Neural cell (in vitro differentiated cells): ENCODE measurements around the gene GPR107. TPM values are rescaled to one million over a fixed set of nuclear protein-coding genes. Genes with fewer than 3 reads are reported as not detected.
A peak's percentile ranks its signal among the peaks of the same experiment; 100 is the strongest.

Experiments
- H2AFZ ChIP-seq: fragments of 200-600, 300-800 bp; sonication (generic), shearing (Covaris generic); 2 replicates; pipeline ENCODE4 v1.6.0; 2014; ENCODE audit warnings: low read depth, mild to moderate bottlenecking, antibody characterized with exemption, low read length, moderate library complexity
- H3F3A ChIP-seq: fragments of 200-600 bp; shearing (Covaris generic); 2 replicates; pipeline ENCODE4 v1.6.1; 2016; ENCODE audit warnings: mild to moderate bottlenecking, moderate library complexity, mixed read lengths, antibody characterized with exemption, low read length; ENCODE audit not compliant: insufficient read depth, poor library complexity, severe bottlenecking
- H3K27ac ChIP-seq: fragments of 200-600, 300-800 bp; sonication (generic), shearing (Covaris generic); 2 replicates; pipeline ENCODE4 v1.5.1; 2014; ENCODE audit warnings: mild to moderate bottlenecking, low read length, moderate library complexity
- H3K27me3 ChIP-seq: fragments of 300-800, 200-600 bp; sonication (generic), shearing (Covaris generic); 2 replicates; pipeline ENCODE4 v1.6.0; 2014; ENCODE audit warnings: mild to moderate bottlenecking, low read depth, low read length, moderate library complexity; ENCODE audit not compliant: insufficient read depth
- H3K36me3 ChIP-seq: fragments of 300-800, 200-600 bp; sonication (generic), shearing (Covaris generic); 2 replicates; pipeline ENCODE4 v1.5.1; 2014; ENCODE audit warnings: mild to moderate bottlenecking, antibody characterized with exemption, low read length, moderate library complexity; ENCODE audit not compliant: insufficient read depth
- H3K4me2 ChIP-seq: fragments of 300-800, 200-600 bp; sonication (generic), shearing (Covaris generic); 2 replicates; pipeline ENCODE4 v1.6.0; 2014; ENCODE audit warnings: mild to moderate bottlenecking, low read length
- H3K4me3 ChIP-seq: fragments of 300-800, 200-600 bp; sonication (generic), shearing (Covaris generic); 2 replicates; pipeline ENCODE4 v1.5.1; 2014; ENCODE audit warnings: mild to moderate bottlenecking, low read length, moderate library complexity
- H3K79me2 ChIP-seq: fragments of 200-600 bp; shearing (Covaris generic); replicated peaks from 2 replicates; pipeline ENCODE4 v1.6.0; 2014; ENCODE audit warnings: mild to moderate bottlenecking, low read length, moderate library complexity; ENCODE audit not compliant: insufficient read depth
- H3K9ac ChIP-seq: fragments of 300-800, 200-600 bp; sonication (generic), shearing (Covaris generic); 2 replicates; pipeline ENCODE4 v1.6.1; 2016; ENCODE audit warnings: mild to moderate bottlenecking, low read length, mixed read lengths
- H3K9me2 ChIP-seq: fragments of 200-600 bp; shearing (Covaris generic); 2 replicates; pipeline ENCODE4 v1.6.1; 2016; ENCODE audit warnings: mild to moderate bottlenecking, low read length, mixed read lengths; ENCODE audit not compliant: insufficient read depth
- H3K9me3 ChIP-seq: fragments of 200-600, 300-800 bp; sonication (generic), shearing (Covaris generic); 2 replicates; pipeline ENCODE4 v1.6.1; 2016; ENCODE audit warnings: mild to moderate bottlenecking, mixed run types, low read length, moderate library complexity, mixed read lengths
- H4K20me1 ChIP-seq: fragments of 200-600 bp; shearing (Covaris generic); 2 replicates; pipeline ENCODE4 v1.6.1; 2016; ENCODE audit warnings: mild to moderate bottlenecking, mixed run types; ENCODE audit not compliant: insufficient read depth
- EP300 ChIP-seq: fragments of 450-650 bp; conservative IDR thresholded peaks from 2 replicates; pipeline ENCODE4 v1.6.1; 2014; ENCODE audit warnings: antibody characterized with exemption, mild to moderate bottlenecking, moderate library complexity; ENCODE audit not compliant: poor library complexity, severe bottlenecking
- EZH2 ChIP-seq: fragments of 200-600, 300-800 bp; shearing (Covaris generic), sonication (generic); IDR thresholded peaks from 2 replicates; pipeline ENCODE4 v1.6.1; 2014; ENCODE audit warnings: antibody characterized with exemption, low read length, borderline replicate concordance, mild to moderate bottlenecking; ENCODE audit not compliant: insufficient read depth, poor library complexity, severe bottlenecking
- MXI1 ChIP-seq: fragments of 450-650 bp; conservative IDR thresholded peaks from 2 replicates; pipeline ENCODE4 v1.6.1; 2014; ENCODE audit warnings: antibody characterized with exemption, mild to moderate bottlenecking; ENCODE audit not compliant: poor library complexity, severe bottlenecking
- POLR2AphosphoS5 ChIP-seq: IDR thresholded peaks from 2 replicates; pipeline ENCODE4 v1.6.1; 2012
- RAD21 ChIP-seq: fragments of 450-650 bp; conservative IDR thresholded peaks from 2 replicates; pipeline ENCODE4 v1.6.1; 2014; ENCODE audit warnings: antibody characterized with exemption, mild to moderate bottlenecking, moderate library complexity
- REST ChIP-seq: IDR thresholded peaks from 2 replicates; pipeline ENCODE4 v1.6.1; 2012; ENCODE audit warnings: borderline replicate concordance
- SMC3 ChIP-seq: fragments of 450-650 bp; conservative IDR thresholded peaks from 2 replicates; pipeline ENCODE4 v1.6.1; 2014; ENCODE audit warnings: antibody characterized with exemption, mild to moderate bottlenecking, moderate library complexity; ENCODE audit not compliant: poor library complexity
- TAF1 ChIP-seq: IDR thresholded peaks from 2 replicates; pipeline ENCODE4 v1.6.1; 2012; ENCODE audit warnings: low read depth
- polyA plus RNA-seq: library from polyadenylated mRNA; depleted of rRNA; stranded (reverse); fragments of >200 nt; gene quantifications from 2 replicates; pipeline ENCODE4 v1.2.3, GENCODE V29; 2014
- TF ChIP-seq, protein P1 (sequence below): fragments of 450-650 bp; IDR thresholded peaks from 2 replicates; pipeline ENCODE4 v1.5.1; 2014; ENCODE audit warnings: antibody characterized with exemption, mild to moderate bottlenecking, moderate library complexity; ENCODE audit not compliant: poor library complexity, severe bottlenecking

The GPR107 gene
- polyA plus RNA-seq, 1 donor from 2014 or later: 21.5 TPM

- Histone ChIP-seq H3F3A (no peaks in the 10 kb centered on the region), H3K27ac (peak within 1 kb of the TSS; percentile 46), H3K36me3 (no peaks in the 10 kb centered on the region), H3K4me2 (peak within 1 kb of the TSS; percentile 95), H2AFZ (peak within 1 kb of the TSS; percentile 85), H4K20me1 (no peaks in the 10 kb centered on the region), H3K79me2 (peaks cover 27% of the 10 kb centered on the region), H3K9me3 (no peaks in the 10 kb centered on the region), H3K9ac (peak within 1 kb of the TSS; percentile 79), H3K27me3 (no peaks in the 10 kb centered on the region), H3K4me3 (peak within 1 kb of the TSS; percentile 92), H3K9me2 (no peaks in the 10 kb centered on the region)
- peak; percentile 64 for TF ChIP-seq POLR2AphosphoS5
- TF ChIP-seq, protein P1, sequence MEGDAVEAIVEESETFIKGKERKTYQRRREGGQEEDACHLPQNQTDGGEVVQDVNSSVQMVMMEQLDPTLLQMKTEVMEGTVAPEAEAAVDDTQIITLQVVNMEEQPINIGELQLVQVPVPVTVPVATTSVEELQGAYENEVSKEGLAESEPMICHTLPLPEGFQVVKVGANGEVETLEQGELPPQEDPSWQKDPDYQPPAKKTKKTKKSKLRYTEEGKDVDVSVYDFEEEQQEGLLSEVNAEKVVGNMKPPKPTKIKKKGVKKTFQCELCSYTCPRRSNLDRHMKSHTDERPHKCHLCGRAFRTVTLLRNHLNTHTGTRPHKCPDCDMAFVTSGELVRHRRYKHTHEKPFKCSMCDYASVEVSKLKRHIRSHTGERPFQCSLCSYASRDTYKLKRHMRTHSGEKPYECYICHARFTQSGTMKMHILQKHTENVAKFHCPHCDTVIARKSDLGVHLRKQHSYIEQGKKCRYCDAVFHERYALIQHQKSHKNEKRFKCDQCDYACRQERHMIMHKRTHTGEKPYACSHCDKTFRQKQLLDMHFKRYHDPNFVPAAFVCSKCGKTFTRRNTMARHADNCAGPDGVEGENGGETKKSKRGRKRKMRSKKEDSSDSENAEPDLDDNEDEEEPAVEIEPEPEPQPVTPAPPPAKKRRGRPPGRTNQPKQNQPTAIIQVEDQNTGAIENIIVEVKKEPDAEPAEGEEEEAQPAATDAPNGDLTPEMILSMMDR: no peak
Observed at GRCh38 chr9:130172161-130172857, 118.6 kb downstream of the GPR107 start, which contains the start of gene NCS1. TSS of gene NCS1 (plus strand) at chr9:130172404. CDS start at chr9:130172664, 260 bp downstream.

GRCh38 chr9:130172858-130173665 is 119.4 kb downstream of the GPR107 start:
- no peak overlapping the region for H2AFZ ChIP-seq
- peak overlapping the region; percentile 77 for H3K9ac ChIP-seq
- H3F3A ChIP-seq: no peaks in the 10 kb centered on the region
- peaks cover 27% of the 10 kb centered on the region for H3K79me2 ChIP-seq
- H4K20me1 ChIP-seq: no peaks in the 10 kb centered on the region
- H3K36me3 ChIP-seq: no peaks in the 10 kb centered on the region
- H3K9me3 ChIP-seq: no peaks in the 10 kb centered on the region
- H3K4me2 ChIP-seq: peak overlapping the region; percentile 95
- no peaks in the 10 kb centered on the region for H3K9me2 ChIP-seq
- no peaks in the 10 kb centered on the region for H3K27me3 ChIP-seq
- H3K4me3 ChIP-seq: peak overlapping the region; percentile 92
- H3K27ac ChIP-seq: peak overlapping the region; percentile 12
- TF ChIP-seq MXI1: peak; percentile 65
- TF ChIP-seq TAF1: no peak
- TF ChIP-seq POLR2AphosphoS5: peak; percentile 83
- peak; percentile 22 for TF ChIP-seq SMC3
- peak; percentile 40 for TF ChIP-seq EP300
- TF ChIP-seq, protein P1: peak; percentile 38
- no peak for TF ChIP-seq EZH2
- peak; percentile 33 for TF ChIP-seq RAD21
- TF ChIP-seq REST: no peak
